Measurements from ENCODE around the gene C1QTNF6.
A peak's percentile ranks its signal among the peaks of the same experiment; 100 is the strongest.

C1QTNF6 gene

DNA sequence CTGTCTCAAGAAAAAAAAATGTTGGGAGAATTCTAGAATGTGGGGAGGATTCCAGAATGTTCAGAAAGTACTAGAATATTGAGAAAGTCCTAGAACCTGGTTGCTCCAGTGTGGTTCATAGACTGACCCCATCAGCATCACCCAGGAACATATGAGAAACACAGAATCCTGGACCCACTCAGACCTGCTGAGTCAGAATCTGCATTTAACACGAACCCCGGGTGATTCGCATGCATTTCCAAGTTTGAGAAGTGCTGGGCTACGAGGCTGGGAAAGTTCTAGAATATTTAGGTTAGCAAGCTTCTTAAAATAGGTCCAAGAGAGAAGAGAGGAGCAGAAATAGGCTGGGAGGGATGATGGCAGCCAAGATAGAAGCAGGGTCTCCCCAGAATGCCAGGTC is 6.4 kb downstream of the C1QTNF6 start:
- peaks cover 6% of the 10 kb centered on the region for H3K36me3 Mint-ChIP-seq (ENCODE audit: low read depth)
- H3K27ac Mint-ChIP-seq: peak overlapping the region in 2 of 3 experiments; percentile 31 to 51
- peaks cover 4% of the 10 kb centered on the region for H3K27me3 Mint-ChIP-seq (ENCODE audit: low read depth)
- peaks cover 67% of the 10 kb centered on the region for H3K4me1 Mint-ChIP-seq
- no peaks in the 10 kb centered on the region for H3K9me3 Mint-ChIP-seq
- H3K4me3 Mint-ChIP-seq: no peak overlapping the region
- no peak for TF ChIP-seq CTCF (IDR thresholded peaks at IDR 0.05; ENCODE audit: unreplicated experiment in 3 of 3)

DNA sequence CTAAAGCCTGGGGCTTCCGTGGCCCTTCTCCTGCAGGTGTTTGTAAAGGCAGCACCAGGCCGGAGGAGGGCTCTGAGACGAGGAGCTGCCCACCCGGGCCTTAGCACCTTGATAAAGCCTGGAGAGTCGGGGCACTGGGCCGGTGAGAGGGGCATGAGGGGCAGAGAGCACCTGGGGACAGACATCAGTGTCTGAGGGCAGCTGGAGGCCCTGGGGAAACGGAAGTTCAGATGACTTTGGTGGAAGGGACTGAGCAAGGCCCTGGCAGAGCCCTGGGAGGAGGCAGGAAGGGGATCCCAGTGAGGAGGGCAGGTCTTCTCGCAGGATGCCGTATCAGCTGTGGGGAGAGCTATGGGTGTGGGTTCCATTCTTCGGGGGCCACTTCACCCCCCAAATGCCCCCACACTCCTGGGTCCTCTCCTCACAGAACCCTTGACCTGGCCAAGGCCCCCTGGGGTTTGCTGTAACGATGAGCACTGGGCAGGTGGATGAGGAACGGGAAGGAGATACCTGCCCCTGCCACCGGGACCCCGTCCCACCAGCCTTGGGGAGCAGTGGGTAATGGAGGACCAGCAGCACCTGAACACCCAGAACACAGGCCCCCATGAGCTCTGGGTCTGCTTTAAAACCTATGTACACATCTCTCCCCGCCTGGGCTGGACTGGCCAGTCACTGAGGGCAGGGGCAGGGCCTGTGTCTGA is 7.4 kb downstream of the C1QTNF6 start:
- no peak overlapping the region for H3K4me3 Mint-ChIP-seq
- H3K36me3 Mint-ChIP-seq (ENCODE audit: low read depth): peaks cover 6% of the 10 kb centered on the region
- H3K9me3 Mint-ChIP-seq: no peaks in the 10 kb centered on the region
- TF ChIP-seq CTCF (IDR thresholded peaks at IDR 0.05; ENCODE audit: unreplicated experiment in 3 of 3): no peak
- H3K27me3 Mint-ChIP-seq (ENCODE audit: low read depth): peaks cover 4% of the 10 kb centered on the region
- H3K4me1 Mint-ChIP-seq: peaks cover 68% of the 10 kb centered on the region
- H3K27ac Mint-ChIP-seq: peak overlapping the region in 1 of 3 experiments; percentile 51

GRCh38 chr22:37179622-37180420 is 8.2 kb downstream of the C1QTNF6 start:
- H3K4me3 Mint-ChIP-seq: no peak overlapping the region
- no peaks in the 10 kb centered on the region for H3K9me3 Mint-ChIP-seq
- no peak for TF ChIP-seq CTCF (IDR thresholded peaks at IDR 0.05; ENCODE audit: unreplicated experiment in 3 of 3)
- H3K4me1 Mint-ChIP-seq: peaks cover 70% of the 10 kb centered on the region
- H3K36me3 Mint-ChIP-seq (ENCODE audit: low read depth): peaks cover 6% of the 10 kb centered on the region
- peaks cover 4% of the 10 kb centered on the region for H3K27me3 Mint-ChIP-seq (ENCODE audit: low read depth)
- peak overlapping the region in 2 of 3 experiments; percentile 86 to 94 for H3K27ac Mint-ChIP-seq

GRCh38 chr22:37179126-37179470 is 8.9 kb downstream of the C1QTNF6 start:
- TF ChIP-seq CTCF (IDR thresholded peaks at IDR 0.05; ENCODE audit: unreplicated experiment in 3 of 3): no peak
- peak overlapping the region; percentile 81 to 94 (median 86) for H3K27ac Mint-ChIP-seq
- H3K4me1 Mint-ChIP-seq: peaks cover 77% of the 10 kb centered on the region
- H3K27me3 Mint-ChIP-seq (ENCODE audit: low read depth): peaks cover 4% of the 10 kb centered on the region
- peaks cover 6% of the 10 kb centered on the region for H3K36me3 Mint-ChIP-seq (ENCODE audit: low read depth)
- peak overlapping the region in 1 of 3 experiments; percentile 35 for H3K4me3 Mint-ChIP-seq
- no peaks in the 10 kb centered on the region for H3K9me3 Mint-ChIP-seq

GRCh38 chr22:37178350-37179125 is 9.5 kb downstream of the C1QTNF6 start:
- TF ChIP-seq CTCF (IDR thresholded peaks at IDR 0.05; ENCODE audit: unreplicated experiment in 3 of 3): no peak

More at GRCh38 chr22:37178350-37179125, 9.5 kb downstream of the C1QTNF6 start:
- Mint-ChIP-seq H3K36me3 (ENCODE audit: low read depth) (peaks cover 6% of the 10 kb centered on the region), H3K27me3 (ENCODE audit: low read depth) (peaks cover 4% of the 10 kb centered on the region), H3K4me1 (peaks cover 73% of the 10 kb centered on the region), H3K27ac (peak overlapping the region; percentile 81 to 94 (median 86)), H3K9me3 (no peaks in the 10 kb centered on the region), H3K4me3 (peak overlapping the region in 2 of 3 experiments; percentile 4 to 35)
